HepG2 (cell line): ENCODE measurements around the gene RPS25. TPM values are rescaled to one million over a fixed set of nuclear protein-coding genes. Genes with fewer than 3 reads are reported as not detected.

Source experiments
- AKAP8 ChIP-seq: sonication (generic); formaldehyde crosslinking; IDR thresholded peaks from 2 replicates; pipeline ENCODE4 v1.5.1; 2020; ENCODE audit warnings: mild to moderate bottlenecking, missing genetic modification reagents
- CBX5 ChIP-seq: sonication (generic); formaldehyde crosslinking; IDR thresholded peaks from 2 replicates; pipeline ENCODE4 v1.4.0; 2020; ENCODE audit warnings: missing genetic modification reagents, borderline replicate concordance
- DNMT3B ChIP-seq: conservative IDR thresholded peaks from 2 replicates; pipeline ENCODE4 v1.6.1; 2016; ENCODE audit warnings: missing biosample characterization, control low read depth
- FOXC1 ChIP-seq: sonication (generic); formaldehyde crosslinking; IDR thresholded peaks from 2 replicates; pipeline ENCODE4 v1.8.0; 2022; ENCODE audit warnings: mild to moderate bottlenecking, missing genetic modification reagents, borderline replicate concordance
- KMT2B ChIP-seq: IDR thresholded peaks from 2 replicates; pipeline ENCODE4 v1.6.1; 2016; ENCODE audit warnings: missing genetic modification reagents, missing compliant biosample characterization
- LCORL ChIP-seq, 2 experiments: fragments of 450-650 bp in 1 of 2; sonication (generic) in 1 of 2; formaldehyde crosslinking in 1 of 2; IDR thresholded peaks; 2 replicates each; pipeline versions ENCODE4 v1.5.0 to v1.6.1; 2017 to 2020; ENCODE audit warnings: antibody characterized with exemption in 1 of 2, missing genetic modification reagents in 1 of 2
- NFRKB ChIP-seq: fragments of 450-650 bp; IDR thresholded peaks from 2 replicates; pipeline ENCODE4 v1.6.1; 2017
- NR2F6 ChIP-seq, 2 experiments: IDR thresholded peaks; 2 replicates each; pipeline ENCODE4 v1.6.1; 2016; ENCODE audit warnings: antibody characterized with exemption in 1 of 2, mild to moderate bottlenecking in 1 of 2
- SALL1 ChIP-seq: sonication (generic); formaldehyde crosslinking; IDR thresholded peaks from 2 replicates; pipeline ENCODE4 v1.8.0; 2022; ENCODE audit warnings: mild to moderate bottlenecking, missing genetic modification reagents
- SP5 ChIP-seq: IDR thresholded peaks from 2 replicates; pipeline ENCODE4 v1.6.1; 2016; ENCODE audit warnings: low read depth, borderline replicate concordance
- TARDBP ChIP-seq: sonication (generic); formaldehyde crosslinking; IDR thresholded peaks from 2 replicates; pipeline ENCODE4 v1.8.0; 2022; ENCODE audit warnings: mild to moderate bottlenecking, missing genetic modification reagents
- ZMAT3 ChIP-seq: sonication (generic); formaldehyde crosslinking; conservative IDR thresholded peaks from 2 replicates; pipeline ENCODE4 v1.7.0; 2021; ENCODE audit warnings: missing genetic modification reagents
- ZNF20 ChIP-seq: sonication (generic); formaldehyde crosslinking; IDR thresholded peaks from 2 replicates; pipeline ENCODE4 v1.4.0; 2020; ENCODE audit warnings: mild to moderate bottlenecking, moderate library complexity, missing genetic modification reagents
- ZNF547 ChIP-seq: sonication (generic); formaldehyde crosslinking; IDR thresholded peaks from 2 replicates; pipeline ENCODE4 v1.5.1; 2020; ENCODE audit warnings: mild to moderate bottlenecking, missing genetic modification reagents
- ZNF556 ChIP-seq: sonication (generic); formaldehyde crosslinking; IDR thresholded peaks from 2 replicates; pipeline ENCODE4 v1.4.0; 2020; ENCODE audit warnings: mild to moderate bottlenecking, missing genetic modification reagents, borderline replicate concordance
- ZNF777 ChIP-seq: sonication (generic); formaldehyde crosslinking; IDR thresholded peaks from 2 replicates; pipeline ENCODE4 v1.4.0; 2020; ENCODE audit warnings: missing genetic modification reagents
- ZNF850 ChIP-seq: sonication (generic); formaldehyde crosslinking; conservative IDR thresholded peaks from 2 replicates; pipeline ENCODE4 v1.9.0; 2021; ENCODE audit warnings: mild to moderate bottlenecking, missing genetic modification reagents
- ZSCAN21 ChIP-seq: sonication (generic); formaldehyde crosslinking; IDR thresholded peaks from 2 replicates; pipeline ENCODE4 v1.8.0; 2022; ENCODE audit warnings: mild to moderate bottlenecking, missing genetic modification reagents, moderate library complexity, borderline replicate concordance
- ZSCAN29 ChIP-seq: sonication (generic); formaldehyde crosslinking; conservative IDR thresholded peaks from 2 replicates; pipeline ENCODE4 v1.4.0; 2020; ENCODE audit warnings: mild to moderate bottlenecking, missing genetic modification reagents
- polyA plus RNA-seq, 8 experiments: library from polyadenylated mRNA; depleted of rRNA in 3 of 8; stranded (reverse) in 7 of 8; unstranded in 1 of 8; fragments of >200 nt; fragmentation: Illumina TruSeq in 4 of 8; extraction: Trizol in 4 of 8; gene quantifications; 2 replicates each; pipeline versions ENCODE4 v1.2.1 to v1.2.3, GENCODE V29; 2011 to 2016; ENCODE audit warnings: low read depth in 4 of 8, missing spikeins in 1 of 8, mixed read lengths in 1 of 8; ENCODE audit not compliant: insufficient read depth in 1 of 8
- total RNA-seq, 5 experiments: library from RNA; depleted of rRNA; stranded (reverse); fragments of >200 nt; fragmentation: Illumina TruSeq; extraction: Trizol; gene quantifications; 2 replicates each; pipeline ENCODE4 v1.2.3, GENCODE V29; 2016; ENCODE audit warnings: low read depth in 1 of 5
- TF ChIP-seq, protein P1 (sequence below): sonication (generic); formaldehyde crosslinking; IDR thresholded peaks from 2 replicates; pipeline ENCODE4 v1.4.0; 2020; ENCODE audit warnings: missing genetic modification reagents
- TF ChIP-seq, protein P2 (sequence below): sonication (generic); formaldehyde crosslinking; IDR thresholded peaks from 2 replicates; pipeline ENCODE4 v1.4.0; 2020; ENCODE audit warnings: mild to moderate bottlenecking, missing genetic modification reagents
- TF ChIP-seq, protein P3 (sequence below): sonication (generic); formaldehyde crosslinking; IDR thresholded peaks from 2 replicates; pipeline ENCODE4 v1.8.0; 2022; ENCODE audit warnings: mild to moderate bottlenecking, missing genetic modification reagents, borderline replicate concordance
- TF ChIP-seq, protein P4 (sequence below): sonication (generic); formaldehyde crosslinking; IDR thresholded peaks from 2 replicates; pipeline ENCODE4 v1.9.0; 2021; ENCODE audit warnings: missing genetic modification reagents, borderline replicate concordance

RPS25 gene
- total and polyA plus RNA-seq, 2 of the 13 experiments (the other 11 are each of a cell fraction or from before 2014, with no cell fraction given) = 839 to 1,415 TPM

DNA sequence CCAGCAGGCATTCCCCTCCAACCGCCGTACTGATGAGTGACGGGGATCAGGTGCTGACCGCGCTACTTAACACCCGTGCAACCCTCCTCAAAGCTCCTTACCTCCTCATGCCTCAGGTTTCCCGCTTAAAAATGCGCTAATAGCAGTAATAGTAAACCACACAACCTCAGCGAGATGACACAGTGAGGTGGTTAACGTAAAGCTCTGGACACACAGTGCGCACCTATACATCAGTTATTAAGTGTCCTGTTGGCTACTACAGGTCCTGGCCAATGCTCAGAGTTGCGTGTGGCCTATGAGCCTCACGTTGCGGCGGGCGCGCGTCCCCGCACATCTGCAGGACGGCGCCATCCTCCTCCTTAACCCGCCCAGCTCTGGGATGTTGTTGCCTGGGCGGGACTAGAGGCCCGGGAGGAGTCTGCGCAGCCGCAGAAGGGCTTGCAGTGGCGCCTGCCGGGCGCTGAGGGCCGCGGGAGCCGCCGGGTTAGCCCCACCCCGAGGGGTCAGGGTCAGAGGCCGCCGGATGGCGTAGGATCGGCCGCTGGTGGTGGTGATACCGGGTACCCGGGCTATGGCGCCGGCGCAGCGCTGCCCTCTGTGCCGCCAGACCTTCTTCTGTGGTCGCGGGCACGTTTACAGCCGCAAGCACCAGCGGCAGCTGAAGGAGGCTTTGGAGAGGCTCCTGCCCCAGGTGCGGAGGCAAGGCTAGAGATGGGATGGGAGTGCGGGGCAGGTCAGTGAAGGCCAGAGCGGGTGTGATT lies 20.3 kb downstream of the RPS25 start, which contains the start of gene CENATAC (continued):
- 0 out of 2 replicates have a peak, but pooled peaks have one; percentile 42 for TF ChIP-seq ZNF20 (CRISPR knock-in tag)
- TF ChIP-seq, protein P1, sequence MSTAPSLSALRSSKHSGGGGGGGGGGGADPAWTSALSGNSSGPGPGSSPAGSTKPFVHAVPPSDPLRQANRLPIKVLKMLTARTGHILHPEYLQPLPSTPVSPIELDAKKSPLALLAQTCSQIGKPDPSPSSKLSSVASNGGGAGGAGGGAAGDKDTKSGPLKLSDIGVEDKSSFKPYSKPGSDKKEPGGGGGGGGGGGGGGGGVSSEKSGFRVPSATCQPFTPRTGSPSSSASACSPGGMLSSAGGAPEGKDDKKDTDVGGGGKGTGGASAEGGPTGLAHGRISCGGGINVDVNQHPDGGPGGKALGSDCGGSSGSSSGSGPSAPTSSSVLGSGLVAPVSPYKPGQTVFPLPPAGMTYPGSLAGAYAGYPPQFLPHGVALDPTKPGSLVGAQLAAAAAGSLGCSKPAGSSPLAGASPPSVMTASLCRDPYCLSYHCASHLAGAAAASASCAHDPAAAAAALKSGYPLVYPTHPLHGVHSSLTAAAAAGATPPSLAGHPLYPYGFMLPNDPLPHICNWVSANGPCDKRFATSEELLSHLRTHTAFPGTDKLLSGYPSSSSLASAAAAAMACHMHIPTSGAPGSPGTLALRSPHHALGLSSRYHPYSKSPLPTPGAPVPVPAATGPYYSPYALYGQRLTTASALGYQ (CRISPR knock-in tag) = no peak
- TF ChIP-seq ZNF556 (CRISPR knock-in tag) = peak; percentile 37; the same call in 1 of the 2 replicates
- peak; percentile 21; the same call in 1 of the 2 replicates for TF ChIP-seq TARDBP (CRISPR knock-in tag)
- peak; percentile 87 for TF ChIP-seq ZNF547 (CRISPR knock-in tag)
- TF ChIP-seq, protein P2, sequence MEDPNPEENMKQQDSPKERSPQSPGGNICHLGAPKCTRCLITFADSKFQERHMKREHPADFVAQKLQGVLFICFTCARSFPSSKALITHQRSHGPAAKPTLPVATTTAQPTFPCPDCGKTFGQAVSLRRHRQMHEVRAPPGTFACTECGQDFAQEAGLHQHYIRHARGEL (CRISPR knock-in tag) = no peak
- TF ChIP-seq KMT2B (CRISPR knock-in tag) = peak; percentile 86
- peak; percentile 63 for TF ChIP-seq SALL1 (CRISPR knock-in tag)
- TF ChIP-seq LCORL (IDR thresholded peaks at IDR 0.05) = no peak
- TF ChIP-seq LCORL (CRISPR knock-in tag; IDR thresholded peaks at IDR 0.05) = peak; percentile 29; the same call in 1 of the 2 replicates
- TF ChIP-seq, protein P3, sequence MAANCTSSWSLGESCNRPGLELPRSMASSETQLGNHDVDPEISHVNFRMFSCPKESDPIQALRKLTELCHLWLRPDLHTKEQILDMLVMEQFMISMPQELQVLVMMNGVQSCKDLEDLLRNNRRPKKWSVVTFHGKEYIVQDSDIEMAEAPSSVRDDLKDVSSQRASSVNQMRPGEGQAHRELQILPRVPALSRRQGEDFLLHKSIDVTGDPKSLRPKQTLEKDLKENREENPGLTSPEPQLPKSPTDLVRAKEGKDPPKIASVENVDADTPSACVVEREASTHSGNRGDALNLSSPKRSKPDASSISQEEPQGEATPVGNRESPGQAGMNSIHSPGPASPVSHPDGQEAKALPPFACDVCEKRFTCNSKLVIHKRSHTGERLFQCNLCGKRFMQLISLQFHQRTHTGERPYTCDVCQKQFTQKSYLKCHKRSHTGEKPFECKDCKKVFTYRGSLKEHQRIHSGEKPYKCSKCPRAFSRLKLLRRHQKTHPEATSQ (CRISPR knock-in tag) = no peak
- peak; percentile 87 for TF ChIP-seq NR2F6 (IDR thresholded peaks at IDR 0.05)
- TF ChIP-seq NR2F6 (CRISPR knock-in tag; IDR thresholded peaks at IDR 0.05) = peak; percentile 98
- TF ChIP-seq ZNF850 (CRISPR knock-in tag) = 0 out of 2 replicates have a peak, but pooled peaks have one; percentile 45
- peak; percentile 41; the same call in 1 of the 2 replicates for TF ChIP-seq FOXC1 (CRISPR knock-in tag)
- TF ChIP-seq NFRKB = no peak
- peak; percentile 40; the same call in 1 of the 2 replicates for TF ChIP-seq ZSCAN21 (CRISPR knock-in tag)
- TF ChIP-seq CBX5 (CRISPR knock-in tag) = peak; percentile 27; the same call in 1 of the 2 replicates
- peak; percentile 81; the same call in 1 of the 2 replicates for TF ChIP-seq ZMAT3 (CRISPR knock-in tag)
- TF ChIP-seq, protein P4, sequence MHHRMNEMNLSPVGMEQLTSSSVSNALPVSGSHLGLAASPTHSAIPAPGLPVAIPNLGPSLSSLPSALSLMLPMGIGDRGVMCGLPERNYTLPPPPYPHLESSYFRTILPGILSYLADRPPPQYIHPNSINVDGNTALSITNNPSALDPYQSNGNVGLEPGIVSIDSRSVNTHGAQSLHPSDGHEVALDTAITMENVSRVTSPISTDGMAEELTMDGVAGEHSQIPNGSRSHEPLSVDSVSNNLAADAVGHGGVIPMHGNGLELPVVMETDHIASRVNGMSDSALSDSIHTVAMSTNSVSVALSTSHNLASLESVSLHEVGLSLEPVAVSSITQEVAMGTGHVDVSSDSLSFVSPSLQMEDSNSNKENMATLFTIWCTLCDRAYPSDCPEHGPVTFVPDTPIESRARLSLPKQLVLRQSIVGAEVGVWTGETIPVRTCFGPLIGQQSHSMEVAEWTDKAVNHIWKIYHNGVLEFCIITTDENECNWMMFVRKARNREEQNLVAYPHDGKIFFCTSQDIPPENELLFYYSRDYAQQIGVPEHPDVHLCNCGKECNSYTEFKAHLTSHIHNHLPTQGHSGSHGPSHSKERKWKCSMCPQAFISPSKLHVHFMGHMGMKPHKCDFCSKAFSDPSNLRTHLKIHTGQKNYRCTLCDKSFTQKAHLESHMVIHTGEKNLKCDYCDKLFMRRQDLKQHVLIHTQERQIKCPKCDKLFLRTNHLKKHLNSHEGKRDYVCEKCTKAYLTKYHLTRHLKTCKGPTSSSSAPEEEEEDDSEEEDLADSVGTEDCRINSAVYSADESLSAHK (CRISPR knock-in tag) = 0 out of 2 replicates have a peak, but pooled peaks have one; percentile 70
- peak; percentile 20; the same call in 1 of the 2 replicates for TF ChIP-seq AKAP8 (CRISPR knock-in tag)
- no peak for TF ChIP-seq ZSCAN29 (CRISPR knock-in tag)
- peak; percentile 24 for TF ChIP-seq DNMT3B (CRISPR knock-in tag)
- peak; percentile 65; the same call in 1 of the 2 replicates for TF ChIP-seq SP5 (CRISPR knock-in tag)
- TF ChIP-seq ZNF777 (CRISPR knock-in tag) = peak; percentile 43; the same call in 1 of the 2 replicates
